Tibial artery (tissue), 4 donors: Measurements from ENCODE around the gene LHPP.
A peak's percentile ranks its signal among the peaks of the same experiment; 100 is the strongest.
"Not testable (repeated sequence)": the region's sequence is repeated elsewhere in the genome, so short reads cannot be mapped to it uniquely, and the experiment has no call there.

Experiments
- DNase-seq, 2 donors: peaks; one replicate each; pipeline ENCODE4 v3.0.0-alpha.2; 2019
- H3K27ac ChIP-seq, 2 donors: fragments of 200-600 bp; sonication (generic) in 1 of 2; 1 replicate in 1 of 2; 2 replicates in 1 of 2; pipeline ENCODE4 v1.5.1; 2018 to 2019; ENCODE audit warnings: mild to moderate bottlenecking in 1 of 2
- H3K27me3 ChIP-seq, 2 donors: fragments of 200-600 bp; sonication (generic) in 1 of 2; one replicate each; pipeline versions ENCODE4 v1.5.1 to v1.6.0; 2016 to 2019
- H3K36me3 ChIP-seq, 3 donors: fragments of 200-600 bp; sonication (generic) in 2 of 3; one replicate each; pipeline ENCODE4 v1.5.1; 2016 to 2019; ENCODE audit warnings: mild to moderate bottlenecking in 2 of 3
- H3K4me1 ChIP-seq, 4 donors: fragments of 200-600 bp; sonication (generic) in 2 of 4; 1 replicate in 3 of 4; 2 replicates in 1 of 4; pipeline ENCODE4 v1.5.1; 2016 to 2019
- H3K4me3 ChIP-seq, 2 donors: fragments of 200-600 bp; sonication (generic) in 1 of 2; 1 replicate in 1 of 2; 2 replicates in 1 of 2; pipeline ENCODE4 v1.5.1; 2018 to 2019; ENCODE audit warnings: mild to moderate bottlenecking in 2 of 2
- H3K9me3 ChIP-seq, 3 donors: fragments of 200-600 bp; sonication (generic) in 1 of 3; one replicate each; pipeline ENCODE4 v1.5.1; 2016 to 2019
- CTCF ChIP-seq, 2 experiments: fragments of 200-600 bp in 1 of 2; fragments of 450-650 bp in 1 of 2; IDR thresholded peaks; one replicate each; pipeline ENCODE4 v1.5.1; 2017 to 2019; ENCODE audit warnings: antibody characterized with exemption in 2 of 2, mild to moderate bottlenecking in 1 of 2, moderate library complexity in 1 of 2
- intact Hi-C: fragments of 100-400 bp; cut with DNase I; formaldehyde crosslinking; loops from one replicate; pipeline ENCODE4 v1.15.0; 2023; ENCODE audit warnings: low total_unique reads

LHPP gene

GRCh38 chr10:124578231-124579010 lies 116.8 kb downstream of the LHPP start:
- Histone ChIP-seq H3K27me3 (no peaks in the 10 kb centered on the region), H3K4me3 (no peak overlapping the region), H3K9me3 (no peaks in the 10 kb centered on the region), H3K27ac (peak overlapping the region; percentile 10 to 22), H3K36me3 (no peaks in the 10 kb centered on the region), H3K4me1 (peaks cover 0 to 11% (median 7%) of the 10 kb centered on the region in 4 donors)
- TF ChIP-seq CTCF (IDR thresholded peaks at IDR 0.05), result no peak
- DNase-seq, result peak in 1 of 2 donors; percentile 65
- intact Hi-C loops, result no loop called here

- Histone ChIP-seq H3K9me3 (no peaks in the 10 kb centered on the region), H3K4me3 (no peak overlapping the region), H3K27me3 (no peaks in the 10 kb centered on the region), H3K27ac (peak overlapping the region; percentile 10 to 22), H3K4me1 (peaks cover 0 to 11% (median 7%) of the 10 kb centered on the region in 4 donors), H3K36me3 (no peaks in the 10 kb centered on the region)
- intact Hi-C loops, result no loop called here
- no peak for TF ChIP-seq CTCF (IDR thresholded peaks at IDR 0.05)
- DNase-seq, result peak in 1 of 2 donors; percentile 68
Measured at GRCh38 chr10:124579011-124579399, 117.4 kb downstream of the LHPP start.

GRCh38 chr10:124586142-124586541 lies 124.5 kb downstream of the LHPP start:
- Histone ChIP-seq H3K4me3 (no peak overlapping the region), H3K36me3 (no peaks in the 10 kb centered on the region), H3K4me1 (peaks cover 0 to 25% (median 21%) of the 10 kb centered on the region in 4 donors), H3K27ac (no peak overlapping the region), H3K27me3 (no peaks in the 10 kb centered on the region), H3K9me3 (no peaks in the 10 kb centered on the region)
- intact Hi-C loops, result no loop called here
- no peak for DNase-seq
- no peak for TF ChIP-seq CTCF (IDR thresholded peaks at IDR 0.05)

- TF ChIP-seq CTCF (IDR thresholded peaks at IDR 0.05), result no peak
- Histone ChIP-seq H3K4me1 (peaks cover 0 to 25% (median 21%) of the 10 kb centered on the region in 4 donors), H3K9me3 (no peaks in the 10 kb centered on the region), H3K27me3 (no peaks in the 10 kb centered on the region), H3K27ac (peak overlapping the region; percentile 48 to 55), H3K4me3 (no peak overlapping the region), H3K36me3 (no peaks in the 10 kb centered on the region)
- DNase-seq, result no peak
- intact Hi-C loops, result no loop called here
Measured at GRCh38 chr10:124587811-124588211, 126.2 kb downstream of the LHPP start.

GRCh38 chr10:124588341-124588735 lies 126.7 kb downstream of the LHPP start:
- intact Hi-C loops, H3K9me3 ChIP-seq, DNase-seq, H3K4me3 ChIP-seq, H3K36me3 ChIP-seq, H3K27me3 ChIP-seq: not testable (repeated sequence)
- H3K27ac ChIP-seq, result peak overlapping the region; percentile 48 to 55
- peaks cover 0 to 25% (median 21%) of the 10 kb centered on the region in 4 donors for H3K4me1 ChIP-seq

- TF ChIP-seq CTCF (IDR thresholded peaks at IDR 0.05), result no peak
- DNase-seq, result peak; percentile 34 to 84
- peak overlapping the region; percentile 54 to 55 for H3K27ac ChIP-seq
- intact Hi-C loops, result no loop called here
- H3K27me3 ChIP-seq, result no peaks in the 10 kb centered on the region
- H3K36me3 ChIP-seq, result no peaks in the 10 kb centered on the region
- H3K4me1 ChIP-seq, result peaks cover 0 to 25% (median 21%) of the 10 kb centered on the region in 4 donors
- H3K4me3 ChIP-seq, result peak overlapping the region; percentile 15 to 41
- H3K9me3 ChIP-seq, result no peaks in the 10 kb centered on the region
Measured at GRCh38 chr10:124588736-124589490, 127.3 kb downstream of the LHPP start.
